GM23248 (cell line): ENCODE data around the gene SP6.

Experiments
- EZH2 ChIP-seq: fragments of 200-600 bp; sonication (generic); IDR thresholded peaks from 2 replicates; pipeline ENCODE4 v1.6.1; 2018; ENCODE audit warnings: antibody characterized with exemption, mild to moderate bottlenecking; ENCODE audit not compliant: insufficient read depth, poor library complexity, severe bottlenecking
- EZH2phosphoT487 ChIP-seq: fragments of 200-600 bp; sonication (generic); IDR thresholded peaks from 2 replicates; pipeline ENCODE4 v1.6.1; 2018; ENCODE audit warnings: antibody characterized with exemption, moderate library complexity, mild to moderate bottlenecking, low read depth; ENCODE audit not compliant: insufficient read depth

DNA sequence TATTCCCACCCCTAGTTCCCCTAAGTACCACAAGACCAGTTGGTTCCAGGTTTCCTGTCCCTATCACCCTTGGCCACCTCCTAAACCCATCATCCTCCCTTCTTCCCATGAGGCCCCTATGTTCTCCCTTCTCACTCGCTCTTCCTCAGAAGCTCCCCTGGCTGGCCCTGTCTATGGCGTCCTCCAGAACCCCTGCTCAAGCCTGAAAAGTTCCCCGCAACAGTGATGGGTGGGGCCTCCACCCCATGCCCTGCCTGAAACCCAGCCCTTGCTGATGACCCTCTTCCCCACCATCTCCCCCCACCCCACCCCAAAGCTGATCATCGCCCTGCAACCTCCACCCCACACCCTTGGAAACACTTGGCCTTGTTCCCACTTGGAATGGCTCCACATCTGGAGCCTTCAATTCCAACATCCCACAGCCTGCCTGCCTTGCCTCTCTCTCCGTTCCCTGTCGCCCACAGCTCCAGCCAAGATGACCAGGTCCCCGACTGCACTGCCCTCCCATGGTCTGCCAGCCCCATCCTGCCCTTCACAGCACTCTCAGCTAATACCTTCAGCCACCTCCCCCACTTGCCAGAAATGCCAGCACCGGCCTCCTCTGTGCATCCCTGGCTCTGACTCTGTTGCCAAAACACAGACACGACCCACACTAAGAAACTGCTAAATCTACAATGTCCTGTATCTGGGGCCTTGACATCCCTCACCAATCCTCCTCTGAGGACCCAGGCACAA is 39.9 kb downstream of the SP6 start:
- no peak for TF ChIP-seq EZH2
- no peak for TF ChIP-seq EZH2phosphoT487
